HG03097 (cell line): ENCODE measurements around the gene GNMT.

Experiments used
- ATAC-seq: cut with Tn5 transposase; IDR thresholded peaks from one replicate; pipeline ENCODE4 v1.9.1; 2021; ENCODE audit not compliant: unreplicated experiment, low FRiP score

Gene GNMT

DNA sequence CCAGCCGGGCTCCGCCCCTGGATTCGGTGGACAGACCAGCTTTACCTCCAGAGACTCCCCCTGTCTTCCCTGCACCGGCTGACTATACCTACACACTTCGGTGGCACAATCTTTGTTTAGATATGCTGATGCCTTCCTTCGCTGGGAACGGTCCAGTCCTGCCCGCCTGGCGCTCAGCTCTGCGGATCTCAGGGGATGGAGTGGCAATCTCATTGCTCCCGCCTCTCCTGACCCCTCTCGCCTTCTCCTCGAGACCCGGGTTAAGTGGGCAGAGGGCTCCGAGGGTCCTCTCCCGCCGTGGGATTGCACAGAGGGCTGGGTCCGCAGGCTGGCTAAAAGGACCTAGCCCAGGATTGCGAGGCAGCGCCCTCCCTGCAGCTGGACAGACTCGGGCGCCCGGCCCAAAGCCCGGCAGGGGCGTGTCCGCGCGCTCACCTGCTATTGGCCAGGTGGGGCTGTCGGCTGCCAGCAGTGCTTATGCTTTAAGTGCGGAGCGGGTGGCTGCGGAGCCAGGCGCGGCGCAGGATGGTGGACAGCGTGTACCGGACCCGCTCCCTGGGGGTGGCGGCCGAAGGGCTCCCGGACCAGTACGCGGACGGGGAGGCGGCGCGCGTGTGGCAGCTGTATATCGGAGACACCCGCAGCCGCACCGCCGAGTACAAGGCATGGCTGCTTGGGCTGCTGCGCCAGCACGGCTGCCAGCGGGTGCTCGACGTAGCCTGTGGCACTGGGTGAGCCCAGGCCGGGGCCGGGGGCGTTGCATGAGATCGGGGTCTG, at the start of gene GNMT:
Gene GNMT (plus strand): TSS at position 512 of the 777 bp plus-strand sequence. CDS start 14 bp downstream, at position 526.
- ATAC-seq = no peak

DNA sequence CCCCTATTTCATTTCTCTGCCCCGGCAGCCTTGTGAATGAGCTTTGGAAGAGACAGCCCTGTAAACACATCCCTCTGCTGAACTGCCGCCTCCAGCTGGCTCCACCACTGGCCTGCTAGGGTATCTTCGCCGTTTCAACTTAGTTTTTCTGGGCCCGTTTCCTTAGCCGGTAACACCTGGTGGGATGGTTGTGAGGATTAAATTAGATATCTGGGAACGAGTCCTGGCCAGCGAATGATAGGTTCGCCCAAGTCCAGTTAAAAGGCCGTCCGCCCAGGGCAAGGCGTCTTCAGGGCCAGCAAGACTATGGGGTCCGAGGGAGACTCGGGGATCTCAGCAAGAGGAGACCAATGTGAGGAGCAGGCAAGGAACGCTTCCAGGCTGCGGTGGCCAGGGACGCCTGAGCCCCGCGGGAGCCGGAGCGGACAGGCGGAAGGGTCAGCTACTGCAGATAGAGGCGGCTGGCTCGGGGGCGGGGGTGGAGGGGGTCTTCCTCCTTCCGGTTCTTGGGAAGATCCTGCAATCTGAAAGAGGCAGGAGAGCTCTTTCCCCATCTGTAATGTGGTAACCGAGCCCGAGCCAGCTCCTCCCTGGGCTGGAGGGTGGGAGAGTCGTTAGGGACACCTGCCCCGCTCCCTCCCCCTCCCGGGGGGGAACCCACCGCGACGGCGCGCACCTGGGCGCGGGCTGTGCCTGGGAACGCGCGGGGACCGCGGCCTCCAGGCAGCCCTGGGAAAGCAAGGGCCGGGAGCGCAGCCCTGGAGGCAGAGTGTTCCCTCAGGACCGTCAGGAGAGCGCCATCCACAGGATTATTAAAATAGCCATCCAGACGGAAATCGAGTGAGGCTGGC, 49.2 kb upstream of the GNMT start:
- ATAC-seq = no peak

DNA sequence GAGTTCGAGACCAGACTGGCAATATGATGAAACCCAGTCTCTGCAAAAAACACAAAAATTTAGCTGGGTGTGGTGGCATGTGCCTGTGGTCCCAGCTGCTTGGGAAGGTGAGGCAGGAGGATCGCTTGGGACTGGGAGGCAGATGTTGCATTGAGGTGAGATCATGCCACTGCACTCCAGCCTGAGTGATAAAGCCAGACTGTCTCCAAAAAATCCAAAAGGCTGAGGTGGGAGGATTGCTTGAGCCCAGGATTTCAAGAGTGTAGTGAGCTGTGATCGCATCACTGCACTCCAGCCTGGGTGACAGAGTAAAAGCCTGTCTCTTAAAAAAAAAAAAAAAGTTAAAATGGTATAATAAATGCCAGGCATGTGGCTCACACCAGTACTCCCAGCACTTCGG, 46.0 kb upstream of the GNMT start:
- no peak for ATAC-seq

DNA sequence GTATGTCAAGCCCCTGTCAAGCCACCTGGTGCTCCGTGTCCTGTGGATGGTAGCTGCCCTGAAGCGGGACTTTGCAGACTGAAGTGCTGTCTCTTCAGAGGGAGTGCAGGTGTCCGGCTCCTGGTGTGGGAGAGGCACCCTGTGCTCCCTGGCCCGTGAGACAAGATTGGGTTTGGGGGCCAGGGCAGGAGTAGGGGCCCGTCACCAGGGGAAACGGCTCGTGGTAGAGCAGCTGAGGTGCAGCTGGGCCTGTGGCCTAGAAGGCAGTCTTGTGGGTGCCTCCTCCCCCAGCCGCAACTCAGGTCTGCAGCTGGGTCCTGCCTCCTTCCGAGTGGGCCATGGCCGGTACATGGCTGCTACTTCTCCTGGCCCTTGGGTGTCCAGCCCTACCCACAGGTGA, 44.8 kb upstream of the GNMT start, which contains the start of gene PTCRA:
Gene PTCRA (plus strand): TSS at position 322 of the 400 bp plus-strand sequence. CDS start 17 bp downstream, at position 339.
- no peak for ATAC-seq

DNA sequence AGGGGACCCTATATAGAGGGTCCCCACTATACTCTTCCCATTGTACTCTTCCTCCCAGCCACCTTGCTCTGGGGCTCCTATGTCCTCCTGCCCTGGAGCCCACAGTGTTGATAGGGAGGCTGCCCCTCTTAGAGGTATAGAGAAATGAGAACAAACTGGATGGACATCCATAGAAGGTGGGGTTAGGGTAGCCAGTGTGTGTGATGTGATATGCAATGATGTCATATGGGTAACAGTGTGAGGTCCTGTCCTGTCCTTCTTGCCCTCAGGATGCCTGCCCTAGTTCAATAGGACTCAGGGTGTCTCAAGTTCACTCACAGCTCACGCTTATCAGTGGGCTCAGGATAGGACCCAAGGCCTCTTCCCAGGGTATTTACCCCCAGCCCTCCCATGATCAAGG, 44.3 kb upstream of the GNMT start:
- no peak for ATAC-seq

DNA sequence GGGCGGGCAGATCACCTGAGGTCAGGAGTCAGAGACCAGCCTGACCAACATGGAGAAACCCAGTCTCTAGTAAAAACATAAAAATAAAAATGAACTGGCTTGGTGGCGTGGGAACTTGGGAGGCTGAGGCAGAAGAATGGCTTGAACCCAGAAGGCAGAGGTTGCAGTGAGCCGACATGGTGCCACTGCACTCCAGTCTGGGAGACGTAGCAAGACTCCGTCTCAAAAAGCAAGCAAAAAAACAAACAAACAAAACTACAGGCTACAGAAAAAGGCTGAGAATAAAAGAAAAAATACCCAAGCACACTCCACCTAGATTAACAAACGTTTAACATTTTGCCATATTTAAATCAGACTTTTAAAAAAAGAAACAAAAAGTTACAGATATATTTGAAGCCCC, 38.8 kb upstream of the GNMT start:
- no peak for ATAC-seq

DNA sequence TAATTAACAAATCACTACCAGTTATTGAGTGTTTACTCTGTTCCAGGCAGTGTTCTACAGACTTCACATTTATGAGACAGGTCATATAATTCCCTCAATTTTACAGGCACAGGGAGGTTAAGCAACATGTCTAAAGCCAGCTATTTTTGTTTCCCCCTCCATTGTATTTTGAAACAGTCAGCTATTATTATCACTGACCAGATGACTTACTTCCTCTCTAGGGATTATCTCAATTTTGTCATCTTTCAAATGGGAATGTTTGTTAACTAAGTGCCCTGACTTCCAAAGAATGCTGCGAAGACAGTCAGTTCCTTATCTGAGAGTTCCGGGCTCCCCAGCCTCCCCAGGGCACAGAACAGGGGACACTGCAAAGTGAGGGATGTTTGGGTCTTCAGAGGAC, 36.9 kb upstream of the GNMT start:
- no peak for ATAC-seq

DNA sequence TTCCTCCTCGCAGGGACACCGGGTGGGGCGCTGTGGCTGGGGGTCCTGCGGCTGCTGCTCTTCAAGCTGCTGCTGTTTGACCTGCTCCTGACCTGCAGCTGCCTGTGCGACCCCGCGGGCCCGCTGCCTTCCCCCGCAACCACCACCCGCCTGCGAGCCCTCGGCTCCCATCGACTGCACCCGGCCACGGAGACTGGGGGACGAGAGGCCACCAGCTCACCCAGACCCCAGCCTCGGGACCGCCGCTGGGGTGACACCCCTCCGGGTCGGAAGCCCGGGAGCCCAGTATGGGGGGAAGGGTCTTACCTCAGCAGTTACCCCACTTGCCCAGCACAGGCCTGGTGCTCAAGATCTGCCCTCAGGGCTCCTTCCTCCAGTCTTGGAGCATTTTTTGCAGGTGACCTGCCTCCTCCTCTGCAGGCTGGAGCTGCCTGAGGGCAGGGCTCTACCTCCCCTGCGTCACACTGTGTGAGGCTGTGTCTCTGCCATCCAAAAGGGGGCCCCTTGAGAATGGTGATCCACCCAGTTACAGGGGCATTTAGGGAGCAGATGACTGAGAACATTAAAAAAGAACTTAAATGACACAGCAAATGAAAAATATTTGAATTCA, 35.2 kb upstream of the GNMT start:
- no peak for ATAC-seq

DNA sequence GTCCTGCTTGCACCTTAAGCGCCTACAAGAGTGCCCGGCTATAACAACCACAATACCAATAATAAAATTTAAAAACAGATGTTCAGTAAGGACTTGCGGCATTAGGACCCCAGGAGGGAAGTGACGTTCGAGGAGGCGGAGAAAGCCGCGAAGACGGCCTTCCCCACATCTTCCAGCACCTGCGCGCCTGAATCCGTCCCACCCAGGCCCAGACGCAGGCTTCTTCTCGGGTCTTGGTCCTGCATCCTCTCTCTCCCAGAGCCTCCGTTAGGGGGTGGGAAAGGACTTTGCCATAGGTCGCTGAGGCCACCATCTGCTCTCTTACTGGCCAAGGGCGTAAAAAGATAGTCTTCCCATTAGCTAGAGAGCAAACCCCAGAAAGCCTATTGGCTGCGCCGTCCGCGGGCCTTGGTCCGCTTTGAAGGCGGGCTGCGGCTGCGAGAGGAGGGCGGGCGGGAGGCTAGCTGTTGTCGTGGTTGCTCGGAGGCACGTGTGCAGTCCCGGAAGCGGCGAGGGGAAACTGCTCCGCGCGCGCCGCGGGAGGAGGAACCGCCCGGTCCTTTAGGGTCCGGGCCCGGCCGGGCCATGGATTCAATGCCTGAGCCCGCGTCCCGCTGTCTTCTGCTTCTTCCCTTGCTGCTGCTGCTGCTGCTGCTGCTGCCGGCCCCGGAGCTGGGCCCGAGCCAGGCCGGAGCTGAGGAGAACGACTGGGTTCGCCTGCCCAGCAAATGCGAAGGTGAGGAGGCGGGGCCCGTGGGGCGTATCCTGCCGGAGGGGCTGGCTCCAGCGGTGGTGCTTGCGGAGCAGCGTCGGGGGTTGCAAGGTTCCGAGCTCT, 31.4 kb upstream of the GNMT start, which contains the start of gene CNPY3:
Gene CNPY3 (plus strand): TSS at position 495 of the 835 bp plus-strand sequence. CDS start 91 bp downstream, at position 586.
- ATAC-seq = peak; percentile 70

DNA sequence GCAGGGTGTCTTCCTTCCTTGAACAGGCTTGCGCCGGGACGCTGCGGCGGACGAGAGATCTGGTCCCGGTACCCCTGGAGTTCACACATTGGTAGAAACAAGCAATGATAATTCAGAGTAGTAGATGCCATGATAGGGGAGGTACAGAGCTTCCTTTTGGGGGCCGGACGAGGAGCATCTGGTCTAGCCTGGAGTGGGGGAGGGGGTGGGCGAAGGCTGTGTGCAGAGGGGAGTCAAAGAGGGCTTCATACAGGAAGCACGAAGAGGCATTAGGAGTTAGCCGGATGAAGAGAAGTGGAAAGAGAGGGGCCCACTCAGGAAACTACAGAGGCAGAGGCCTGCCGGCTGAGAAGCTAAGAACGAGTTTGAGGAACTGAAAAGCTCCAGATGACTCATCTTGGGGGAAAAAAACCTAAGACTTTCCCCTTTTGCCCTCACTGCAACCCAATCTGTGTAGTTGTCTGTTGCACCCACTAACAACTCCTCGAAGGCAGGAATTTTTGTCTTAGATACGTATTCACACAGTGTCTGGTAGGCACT, 30.7 kb upstream of the GNMT start:
- peak; percentile 51 for ATAC-seq

DNA sequence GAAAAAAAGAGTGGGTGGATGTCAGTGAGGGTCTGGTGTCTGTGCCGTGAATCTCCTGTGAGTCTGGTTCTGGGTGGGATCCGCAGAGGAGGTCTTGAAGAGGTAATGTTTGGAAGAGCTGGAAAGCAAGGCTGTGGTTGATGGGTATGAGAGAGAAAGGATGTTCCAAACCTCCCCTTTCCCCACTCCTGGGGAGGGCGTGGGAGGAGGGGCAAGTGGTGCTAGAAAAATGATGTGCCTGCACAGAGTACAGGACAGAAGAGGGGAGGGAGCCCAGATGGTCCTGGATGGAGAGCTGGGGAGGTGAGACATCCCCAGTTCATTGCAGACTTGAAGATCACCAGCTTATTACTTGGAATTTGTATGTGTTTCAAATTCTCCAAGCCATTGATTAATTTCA, 28.1 kb upstream of the GNMT start:
- ATAC-seq = no peak

DNA sequence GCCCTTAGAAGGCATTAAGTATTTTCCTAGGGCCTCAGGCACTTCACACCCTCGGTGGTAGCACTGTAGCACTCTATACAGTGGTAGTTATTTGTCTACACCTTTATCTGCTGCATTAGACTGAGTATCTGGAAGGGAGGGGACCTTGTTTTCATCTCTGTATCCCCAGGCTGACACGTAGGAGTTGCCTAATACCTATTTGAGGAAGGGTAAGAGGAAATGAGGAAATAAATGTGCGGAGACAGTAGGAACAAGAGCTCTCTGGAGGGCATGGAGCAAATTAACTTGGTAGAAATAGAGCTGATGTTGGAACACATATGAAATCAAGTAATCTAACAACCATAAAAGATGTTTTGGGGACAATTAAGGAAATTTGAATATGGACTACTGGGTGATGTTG, 27.3 kb upstream of the GNMT start:
- ATAC-seq = no peak

DNA sequence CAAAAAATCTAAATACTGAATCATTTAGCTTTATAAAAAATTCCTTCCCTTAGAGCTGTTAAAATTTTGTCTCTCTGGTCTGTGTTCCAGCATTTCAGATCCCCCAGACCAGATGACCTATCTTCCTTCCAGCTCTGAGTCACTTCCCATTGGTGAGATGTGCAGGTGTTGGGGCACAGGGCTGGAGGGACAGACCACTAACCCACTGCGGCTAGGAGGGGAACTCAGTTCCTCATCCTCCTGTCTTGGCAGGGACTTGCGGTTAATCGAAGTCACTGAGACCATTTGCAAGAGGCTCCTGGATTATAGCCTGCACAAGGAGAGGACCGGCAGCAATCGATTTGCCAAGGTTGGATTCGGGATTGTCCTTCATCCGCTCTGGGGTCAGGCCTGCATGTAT, 25.2 kb upstream of the GNMT start:
- no peak for ATAC-seq

DNA sequence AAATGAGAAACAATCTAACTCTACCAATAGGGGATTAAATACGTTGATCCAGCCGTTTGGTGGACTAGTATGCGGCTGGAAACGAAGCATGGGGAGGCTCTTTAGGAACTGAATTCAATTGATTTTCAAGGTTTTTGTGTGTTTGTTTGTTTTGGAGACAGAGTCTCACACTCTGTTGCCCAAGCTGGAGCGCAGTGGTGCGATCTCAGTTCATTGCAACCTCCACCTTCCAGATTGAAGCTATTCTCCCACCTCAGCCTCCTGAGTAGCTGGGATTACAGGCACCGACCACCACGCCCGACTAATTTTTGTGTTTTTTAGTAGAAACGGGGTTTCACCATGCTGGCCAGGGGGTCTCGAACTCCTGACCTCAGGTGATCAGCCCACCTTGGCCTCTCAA, 24.2 kb upstream of the GNMT start:
- no peak for ATAC-seq

DNA sequence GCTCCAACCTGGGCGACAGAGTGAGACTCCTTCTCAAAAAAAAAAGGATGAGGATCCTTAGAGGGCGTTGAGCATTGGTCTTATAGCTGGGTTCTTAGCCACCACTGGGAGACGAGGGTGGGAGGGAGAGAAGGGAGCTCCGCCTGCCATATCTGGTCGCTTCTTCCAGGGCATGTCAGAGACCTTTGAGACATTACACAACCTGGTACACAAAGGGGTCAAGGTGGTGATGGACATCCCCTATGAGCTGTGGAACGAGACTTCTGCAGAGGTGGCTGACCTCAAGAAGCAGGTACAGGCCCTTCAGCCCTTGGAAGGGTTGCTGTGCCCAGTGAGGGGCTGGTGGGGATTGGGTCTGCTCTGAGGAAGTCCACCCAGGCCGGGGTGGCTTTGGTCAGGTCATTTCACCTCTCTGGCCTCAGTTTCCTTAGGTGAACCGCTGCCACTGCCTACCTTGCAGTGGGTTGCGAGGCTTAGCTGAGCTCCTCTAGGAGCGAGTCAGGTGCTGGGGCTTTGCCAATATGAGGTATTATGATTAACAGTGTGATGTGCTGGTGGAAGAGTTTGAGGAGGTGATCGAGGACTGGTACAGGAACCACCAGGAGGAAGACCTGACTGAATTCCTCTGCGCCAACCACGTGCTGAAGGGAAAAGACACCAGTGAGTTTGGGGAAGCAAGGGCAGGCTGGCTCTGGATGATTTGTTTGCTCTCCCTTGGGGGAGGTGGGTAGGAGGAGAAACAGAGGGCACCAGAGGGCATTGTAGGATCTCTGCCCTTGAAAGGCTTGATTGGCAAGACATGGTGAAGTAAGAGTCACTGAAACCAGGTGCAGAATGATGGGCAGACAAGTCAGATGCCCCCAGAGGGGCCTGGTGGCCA, 22.8 kb upstream of the GNMT start:
- ATAC-seq = no peak

DNA sequence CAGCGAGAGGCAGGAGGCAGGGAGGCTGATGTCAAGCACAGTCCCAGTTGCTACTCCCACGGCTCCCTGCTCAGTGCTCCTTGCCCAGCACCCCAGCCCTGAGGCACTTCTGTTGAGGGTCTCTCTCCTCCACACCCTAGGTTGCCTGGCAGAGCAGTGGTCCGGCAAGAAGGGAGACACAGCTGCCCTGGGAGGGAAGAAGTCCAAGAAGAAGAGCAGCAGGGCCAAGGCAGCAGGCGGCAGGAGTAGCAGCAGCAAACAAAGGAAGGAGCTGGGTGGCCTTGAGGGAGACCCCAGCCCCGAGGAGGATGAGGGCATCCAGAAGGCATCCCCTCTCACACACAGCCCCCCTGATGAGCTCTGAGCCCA, 22.1 kb upstream of the GNMT start:
- ATAC-seq = no peak

DNA sequence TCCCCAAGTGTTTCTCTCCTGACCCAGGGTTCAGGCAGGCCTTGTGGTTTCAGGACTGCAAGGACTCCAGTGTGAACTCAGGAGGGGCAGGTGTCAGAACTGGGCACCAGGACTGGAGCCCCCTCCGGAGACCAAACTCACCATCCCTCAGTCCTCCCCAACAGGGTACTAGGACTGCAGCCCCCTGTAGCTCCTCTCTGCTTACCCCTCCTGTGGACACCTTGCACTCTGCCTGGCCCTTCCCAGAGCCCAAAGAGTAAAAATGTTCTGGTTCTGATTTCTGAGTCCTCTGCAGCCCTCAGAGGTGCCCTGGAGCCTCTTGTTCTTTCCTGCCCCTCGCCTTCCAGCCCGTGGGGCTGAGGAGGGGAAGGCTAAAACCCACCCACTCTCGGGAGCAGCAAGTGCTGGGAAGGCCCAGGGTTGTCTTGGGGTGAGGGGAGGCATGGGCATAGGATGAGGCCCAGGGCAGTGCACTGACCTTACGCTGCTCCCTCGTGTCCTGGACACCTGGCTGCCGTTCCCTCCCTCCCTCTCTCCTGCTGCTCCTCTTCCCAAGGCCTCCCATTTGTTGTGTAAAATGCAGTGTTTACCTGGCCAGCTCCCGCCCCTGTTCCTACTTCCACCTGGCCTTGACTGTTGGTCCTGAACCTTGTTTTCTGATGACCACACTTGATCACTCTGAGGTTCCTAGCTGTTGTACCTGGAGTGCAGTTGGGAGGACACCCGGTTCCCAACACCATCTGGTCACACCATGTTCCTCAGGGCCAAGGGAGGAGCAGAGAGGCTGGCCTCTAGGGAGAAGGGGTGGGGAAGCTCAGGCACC, 21.4 kb upstream of the GNMT start:
- no peak for ATAC-seq

DNA sequence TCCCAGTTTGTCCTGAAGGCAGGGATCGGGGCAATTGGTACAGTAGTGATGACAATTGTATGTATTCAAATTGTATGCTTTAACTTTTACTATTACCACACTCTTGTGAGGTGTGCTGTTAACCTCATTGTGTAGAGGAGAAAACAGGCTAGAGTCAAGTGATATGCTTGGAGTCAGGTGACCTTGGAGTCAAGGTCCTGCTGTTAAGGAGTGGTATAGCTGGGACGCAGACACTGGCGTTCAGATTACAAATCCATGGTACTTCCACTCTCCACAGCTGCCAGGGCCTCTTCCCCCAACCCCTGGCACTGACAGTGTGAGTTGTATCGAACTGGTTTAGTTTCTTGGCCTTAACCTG, 20.8 kb upstream of the GNMT start:
- no peak for ATAC-seq
